ENCODE results near the gene MEIOB.

DNA sequence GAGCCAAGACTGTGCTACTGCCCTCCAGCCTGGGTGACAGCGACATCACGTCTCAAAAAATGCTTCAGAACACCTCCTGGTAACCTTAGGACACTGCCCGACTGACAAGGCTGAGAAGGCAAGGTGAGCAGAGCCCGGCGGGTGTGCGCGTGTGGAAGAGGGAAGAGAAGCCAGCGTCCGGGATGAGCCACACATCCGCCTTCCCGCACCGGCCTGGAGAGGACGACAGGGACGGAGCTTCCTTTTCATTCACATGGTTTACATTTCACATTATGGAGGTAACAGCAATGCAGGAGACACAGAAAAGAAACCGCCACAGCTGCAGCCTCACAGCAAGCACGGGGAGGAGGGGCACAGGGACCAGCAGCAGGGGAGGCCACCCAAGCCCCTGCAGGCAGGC lies 61.9 kb downstream of the MEIOB start:
- TF ChIP-seq ZNF621 (tag by site-specific recombination; IDR thresholded peaks at IDR 0.05) (no peak), ZFP41 (tag by site-specific recombination; IDR thresholded peaks at IDR 0.05; ENCODE audit: borderline replicate concordance) (no peak), ZBTB44 (tag by site-specific recombination; IDR thresholded peaks at IDR 0.05) (no peak), ZNF76 (tag by site-specific recombination; IDR thresholded peaks at IDR 0.05; ENCODE audit: borderline replicate concordance, low read depth) (no peak), YY2 (tag by site-specific recombination; IDR thresholded peaks at IDR 0.05) (no peak), ELK4 (IDR thresholded peaks at IDR 0.05; ENCODE audit: borderline replicate concordance, low read depth, low read length) (no peak), ZNF302 (tag by site-specific recombination; IDR thresholded peaks at IDR 0.05; ENCODE audit: low read depth) (no peak)
- TF ChIP-seq, protein P1, sequence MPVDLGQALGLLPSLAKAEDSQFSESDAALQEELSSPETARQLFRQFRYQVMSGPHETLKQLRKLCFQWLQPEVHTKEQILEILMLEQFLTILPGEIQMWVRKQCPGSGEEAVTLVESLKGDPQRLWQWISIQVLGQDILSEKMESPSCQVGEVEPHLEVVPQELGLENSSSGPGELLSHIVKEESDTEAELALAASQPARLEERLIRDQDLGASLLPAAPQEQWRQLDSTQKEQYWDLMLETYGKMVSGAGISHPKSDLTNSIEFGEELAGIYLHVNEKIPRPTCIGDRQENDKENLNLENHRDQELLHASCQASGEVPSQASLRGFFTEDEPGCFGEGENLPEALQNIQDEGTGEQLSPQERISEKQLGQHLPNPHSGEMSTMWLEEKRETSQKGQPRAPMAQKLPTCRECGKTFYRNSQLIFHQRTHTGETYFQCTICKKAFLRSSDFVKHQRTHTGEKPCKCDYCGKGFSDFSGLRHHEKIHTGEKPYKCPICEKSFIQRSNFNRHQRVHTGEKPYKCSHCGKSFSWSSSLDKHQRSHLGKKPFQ (tag by site-specific recombination; IDR thresholded peaks at IDR 0.05): no peak
